HepG2 (cell line): Measurements from ENCODE around the gene TRPT1. TPM values are rescaled to one million over a fixed set of nuclear protein-coding genes. Genes with fewer than 3 reads are reported as not detected.
A peak's percentile ranks its signal among the peaks of the same experiment; 100 is the strongest.

Experiments used
- ERF ChIP-seq: IDR thresholded peaks from 2 replicates; pipeline ENCODE4 v1.6.1; 2018; ENCODE audit warnings: missing biosample characterization, missing genetic modification reagents
- ETV5 ChIP-seq: IDR thresholded peaks from 2 replicates; pipeline ENCODE4 v1.6.1; 2018; ENCODE audit warnings: missing biosample characterization, missing genetic modification reagents, inconsistent platforms, borderline replicate concordance
- GPN1 ChIP-seq: sonication (generic); formaldehyde crosslinking; IDR thresholded peaks from 2 replicates; pipeline ENCODE4 v1.5.1; 2020; ENCODE audit warnings: missing genetic modification reagents, borderline replicate concordance
- HDAC1 ChIP-seq: sonication (generic); formaldehyde crosslinking; IDR thresholded peaks from 2 replicates; pipeline ENCODE4 v1.5.1; 2020; ENCODE audit warnings: mild to moderate bottlenecking, missing genetic modification reagents
- HNRNPL ChIP-seq: fragments of 200-400 bp; formaldehyde crosslinking; IDR thresholded peaks from 2 replicates; pipeline ENCODE4 v1.6.1; 2017; ENCODE audit warnings: mild to moderate bottlenecking, low read depth, low read length
- RAD21 ChIP-seq: fragments of 450-650 bp; formaldehyde crosslinking; IDR thresholded peaks from 2 replicates; pipeline ENCODE4 v1.5.0; 2020; ENCODE audit warnings: mild to moderate bottlenecking
- RBFOX2 ChIP-seq: fragments of 200-400 bp; formaldehyde crosslinking; IDR thresholded peaks from 2 replicates; pipeline ENCODE4 v1.6.1; 2017; ENCODE audit warnings: low read depth, mild to moderate bottlenecking, low read length
- RFX1 ChIP-seq: fragments of 450-650 bp; IDR thresholded peaks from 2 replicates; pipeline ENCODE4 v1.6.1; 2017
- SP1 ChIP-seq, 2 experiments: fragments of 450-650 bp in 1 of 2; sonication (generic) in 1 of 2; formaldehyde crosslinking in 1 of 2; IDR thresholded peaks; 2 replicates each; pipeline versions ENCODE4 v1.4.0 to v1.6.1; 2016 to 2020; ENCODE audit warnings: missing genetic modification reagents in 1 of 2
- TCF12 ChIP-seq, 2 experiments: fragments of 450-650 bp in 1 of 2; sonication (generic) in 1 of 2; formaldehyde crosslinking in 1 of 2; IDR thresholded peaks; 2 replicates each; pipeline versions ENCODE4 v1.6.1 to v1.8.0; 2017 to 2022; ENCODE audit warnings: antibody characterized with exemption in 1 of 2, mild to moderate bottlenecking in 1 of 2, missing genetic modification reagents in 1 of 2, moderate library complexity in 1 of 2
- ZFYVE20 ChIP-seq: sonication (generic); formaldehyde crosslinking; IDR thresholded peaks from 2 replicates; pipeline ENCODE4 v1.8.0; 2023; ENCODE audit warnings: low read depth, mild to moderate bottlenecking, moderate library complexity, missing genetic modification reagents, borderline replicate concordance
- ZNF263 ChIP-seq: sonication (generic); formaldehyde crosslinking; IDR thresholded peaks from 2 replicates; pipeline ENCODE4 v1.4.0; 2020; ENCODE audit warnings: missing genetic modification reagents
- ZNF441 ChIP-seq: sonication (generic); formaldehyde crosslinking; IDR thresholded peaks from 2 replicates; pipeline ENCODE4 v1.7.0; 2021; ENCODE audit warnings: missing genetic modification reagents, borderline replicate concordance
- ZNF460 ChIP-seq: sonication (generic); formaldehyde crosslinking; IDR thresholded peaks from 2 replicates; pipeline ENCODE4 v1.5.1; 2020; ENCODE audit warnings: missing genetic modification reagents, mild to moderate bottlenecking, borderline replicate concordance
- ZNF577 ChIP-seq: sonication (generic); formaldehyde crosslinking; IDR thresholded peaks from 2 replicates; pipeline ENCODE4 v1.4.0; 2020; ENCODE audit warnings: mild to moderate bottlenecking, low read depth, missing genetic modification reagents, borderline replicate concordance
- ZNF615 ChIP-seq: sonication (generic); formaldehyde crosslinking; IDR thresholded peaks from 2 replicates; pipeline ENCODE4 v1.5.0; 2020; ENCODE audit warnings: mild to moderate bottlenecking, missing genetic modification reagents, borderline replicate concordance
- ZNF670 ChIP-seq: sonication (generic); formaldehyde crosslinking; IDR thresholded peaks from 2 replicates; pipeline ENCODE4 v1.8.0; 2022; ENCODE audit warnings: mild to moderate bottlenecking, missing genetic modification reagents, borderline replicate concordance
- ZNF780A ChIP-seq: sonication (generic); formaldehyde crosslinking; IDR thresholded peaks from 2 replicates; pipeline ENCODE4 v1.8.0; 2022; ENCODE audit warnings: mild to moderate bottlenecking, missing genetic modification reagents, moderate library complexity
- ZSCAN21 ChIP-seq: sonication (generic); formaldehyde crosslinking; IDR thresholded peaks from 2 replicates; pipeline ENCODE4 v1.8.0; 2022; ENCODE audit warnings: mild to moderate bottlenecking, missing genetic modification reagents, moderate library complexity, borderline replicate concordance
- polyA plus RNA-seq, 8 experiments: library from polyadenylated mRNA; depleted of rRNA in 3 of 8; stranded (reverse) in 7 of 8; unstranded in 1 of 8; fragments of >200 nt; fragmentation: Illumina TruSeq in 4 of 8; extraction: Trizol in 4 of 8; gene quantifications; 2 replicates each; pipeline versions ENCODE4 v1.2.1 to v1.2.3, GENCODE V29; 2011 to 2016; ENCODE audit warnings: low read depth in 4 of 8, missing spikeins in 1 of 8, mixed read lengths in 1 of 8; ENCODE audit not compliant: insufficient read depth in 1 of 8
- total RNA-seq, 5 experiments: library from RNA; depleted of rRNA; stranded (reverse); fragments of >200 nt; fragmentation: Illumina TruSeq; extraction: Trizol; gene quantifications; 2 replicates each; pipeline ENCODE4 v1.2.3, GENCODE V29; 2016; ENCODE audit warnings: low read depth in 1 of 5
- TF ChIP-seq, protein P1 (sequence below): IDR thresholded peaks from 2 replicates; pipeline ENCODE4 v1.6.1; 2012; ENCODE audit warnings: inconsistent platforms
- TF ChIP-seq, protein P2 (sequence below): IDR thresholded peaks from 2 replicates; pipeline ENCODE4 v1.6.1; 2018; ENCODE audit warnings: missing genetic modification reagents
- TF ChIP-seq, protein P3 (sequence below): sonication (generic); formaldehyde crosslinking; IDR thresholded peaks from 2 replicates; pipeline ENCODE4 v1.4.0; 2020; ENCODE audit warnings: low read depth, missing genetic modification reagents
- TF ChIP-seq, protein P4 (sequence below): sonication (generic); formaldehyde crosslinking; IDR thresholded peaks from 2 replicates; pipeline ENCODE4 v1.5.0; 2020; ENCODE audit warnings: missing genetic modification reagents, mild to moderate bottlenecking, borderline replicate concordance
- TF ChIP-seq, protein P5 (sequence below), 2 experiments: fragments of 450-650 bp in 1 of 2; sonication (generic) in 1 of 2; formaldehyde crosslinking; IDR thresholded peaks; 2 replicates each; pipeline versions ENCODE4 v1.5.0 to v1.8.0; 2020 to 2022; ENCODE audit warnings: mild to moderate bottlenecking in 1 of 2, missing genetic modification reagents in 1 of 2

Gene TRPT1
- total and polyA plus RNA-seq, 2 of the 13 experiments (the other 11 are each of a cell fraction or from before 2014, with no cell fraction given), result 24.8 to 40.7 TPM

DNA sequence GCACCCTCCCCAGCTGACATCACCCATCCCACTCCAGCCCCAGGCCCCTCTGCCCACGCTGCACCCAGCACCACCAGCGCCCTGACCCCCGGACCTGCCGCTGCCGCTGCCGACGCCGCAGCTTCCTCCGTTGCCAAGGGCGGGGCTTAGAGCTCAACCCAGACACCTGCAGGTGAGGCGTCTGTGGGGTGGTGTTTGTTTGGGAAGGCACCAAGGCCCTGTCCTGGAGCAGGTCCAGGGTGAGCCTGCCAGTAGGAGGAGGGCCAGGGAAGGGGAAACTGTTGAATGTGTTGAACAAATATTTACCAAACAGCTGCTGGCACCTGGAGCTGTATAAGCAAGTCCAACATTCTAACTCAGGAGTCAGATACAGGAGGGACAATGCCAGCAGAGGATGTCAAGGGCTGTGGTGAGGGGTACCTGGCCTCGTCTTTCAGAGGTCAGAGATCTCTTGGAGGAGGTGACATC is 11.5 kb upstream of the TRPT1 start (continued):
- TF ChIP-seq SP1 (IDR thresholded peaks at IDR 0.05), result no peak
- 0 out of 2 replicates have a peak, but pooled peaks have one; percentile 28 for TF ChIP-seq SP1 (CRISPR knock-in tag; IDR thresholded peaks at IDR 0.05)
- TF ChIP-seq ZNF577 (CRISPR knock-in tag), result no peak
- TF ChIP-seq ZSCAN21 (CRISPR knock-in tag), result no peak
- TF ChIP-seq, protein P1, sequence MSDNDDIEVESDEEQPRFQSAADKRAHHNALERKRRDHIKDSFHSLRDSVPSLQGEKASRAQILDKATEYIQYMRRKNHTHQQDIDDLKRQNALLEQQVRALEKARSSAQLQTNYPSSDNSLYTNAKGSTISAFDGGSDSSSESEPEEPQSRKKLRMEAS, result peak; percentile 65
- TF ChIP-seq ERF, result peak; percentile 87; the same call in 1 of the 2 replicates
- TF ChIP-seq, protein P2, sequence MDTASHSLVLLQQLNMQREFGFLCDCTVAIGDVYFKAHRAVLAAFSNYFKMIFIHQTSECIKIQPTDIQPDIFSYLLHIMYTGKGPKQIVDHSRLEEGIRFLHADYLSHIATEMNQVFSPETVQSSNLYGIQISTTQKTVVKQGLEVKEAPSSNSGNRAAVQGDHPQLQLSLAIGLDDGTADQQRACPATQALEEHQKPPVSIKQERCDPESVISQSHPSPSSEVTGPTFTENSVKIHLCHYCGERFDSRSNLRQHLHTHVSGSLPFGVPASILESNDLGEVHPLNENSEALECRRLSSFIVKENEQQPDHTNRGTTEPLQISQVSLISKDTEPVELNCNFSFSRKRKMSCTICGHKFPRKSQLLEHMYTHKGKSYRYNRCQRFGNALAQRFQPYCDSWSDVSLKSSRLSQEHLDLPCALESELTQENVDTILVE (CRISPR knock-in tag), result peak; percentile 72
- TF ChIP-seq ETV5, result peak; percentile 62; the same call in 1 of the 2 replicates
- TF ChIP-seq GPN1 (CRISPR knock-in tag), result no peak
- TF ChIP-seq ZNF780A (CRISPR knock-in tag), result 0 out of 2 replicates have a peak, but pooled peaks have one; percentile 42
- no peak for TF ChIP-seq ZNF460 (CRISPR knock-in tag)
- TF ChIP-seq ZNF263, result 0 out of 2 replicates have a peak, but pooled peaks have one; percentile 38
- no peak for TF ChIP-seq ZNF615 (CRISPR knock-in tag)
- TF ChIP-seq, protein P3, sequence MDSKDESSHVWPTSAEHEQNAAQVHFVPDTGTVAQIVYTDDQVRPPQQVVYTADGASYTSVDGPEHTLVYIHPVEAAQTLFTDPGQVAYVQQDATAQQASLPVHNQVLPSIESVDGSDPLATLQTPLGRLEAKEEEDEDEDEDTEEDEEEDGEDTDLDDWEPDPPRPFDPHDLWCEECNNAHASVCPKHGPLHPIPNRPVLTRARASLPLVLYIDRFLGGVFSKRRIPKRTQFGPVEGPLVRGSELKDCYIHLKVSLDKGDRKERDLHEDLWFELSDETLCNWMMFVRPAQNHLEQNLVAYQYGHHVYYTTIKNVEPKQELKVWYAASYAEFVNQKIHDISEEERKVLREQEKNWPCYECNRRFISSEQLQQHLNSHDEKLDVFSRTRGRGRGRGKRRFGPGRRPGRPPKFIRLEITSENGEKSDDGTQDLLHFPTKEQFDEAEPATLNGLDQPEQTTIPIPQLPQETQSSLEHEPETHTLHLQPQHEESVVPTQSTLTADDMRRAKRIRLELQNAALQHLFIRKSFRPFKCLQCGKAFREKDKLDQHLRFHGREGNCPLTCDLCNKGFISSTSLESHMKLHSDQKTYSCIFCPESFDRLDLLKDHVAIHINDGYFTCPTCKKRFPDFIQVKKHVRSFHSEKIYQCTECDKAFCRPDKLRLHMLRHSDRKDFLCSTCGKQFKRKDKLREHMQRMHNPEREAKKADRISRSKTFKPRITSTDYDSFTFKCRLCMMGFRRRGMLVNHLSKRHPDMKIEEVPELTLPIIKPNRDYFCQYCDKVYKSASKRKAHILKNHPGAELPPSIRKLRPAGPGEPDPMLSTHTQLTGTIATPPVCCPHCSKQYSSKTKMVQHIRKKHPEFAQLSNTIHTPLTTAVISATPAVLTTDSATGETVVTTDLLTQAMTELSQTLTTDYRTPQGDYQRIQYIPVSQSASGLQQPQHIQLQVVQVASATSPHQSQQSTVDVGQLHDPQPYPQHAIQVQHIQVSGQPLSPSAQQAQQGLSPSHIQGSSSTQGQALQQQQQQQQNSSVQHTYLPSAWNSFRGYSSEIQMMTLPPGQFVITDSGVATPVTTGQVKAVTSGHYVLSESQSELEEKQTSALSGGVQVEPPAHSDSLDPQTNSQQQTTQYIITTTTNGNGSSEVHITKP (CRISPR knock-in tag), result peak; percentile 85
- TF ChIP-seq, protein P4, sequence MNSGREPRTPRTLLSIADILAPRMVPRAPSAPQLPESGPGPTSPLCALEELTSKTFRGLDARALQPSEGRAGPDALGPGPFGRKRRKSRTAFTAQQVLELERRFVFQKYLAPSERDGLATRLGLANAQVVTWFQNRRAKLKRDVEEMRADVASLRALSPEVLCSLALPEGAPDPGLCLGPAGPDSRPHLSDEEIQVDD (CRISPR knock-in tag), result no peak
- no peak for TF ChIP-seq ZNF670 (CRISPR knock-in tag)
- peak; percentile 70 for TF ChIP-seq RFX1
- TF ChIP-seq ZFYVE20, result no peak
- TF ChIP-seq, protein P5, sequence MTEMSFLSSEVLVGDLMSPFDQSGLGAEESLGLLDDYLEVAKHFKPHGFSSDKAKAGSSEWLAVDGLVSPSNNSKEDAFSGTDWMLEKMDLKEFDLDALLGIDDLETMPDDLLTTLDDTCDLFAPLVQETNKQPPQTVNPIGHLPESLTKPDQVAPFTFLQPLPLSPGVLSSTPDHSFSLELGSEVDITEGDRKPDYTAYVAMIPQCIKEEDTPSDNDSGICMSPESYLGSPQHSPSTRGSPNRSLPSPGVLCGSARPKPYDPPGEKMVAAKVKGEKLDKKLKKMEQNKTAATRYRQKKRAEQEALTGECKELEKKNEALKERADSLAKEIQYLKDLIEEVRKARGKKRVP (CRISPR knock-in tag; IDR thresholded peaks at IDR 0.05), result peak in 1 of 2 experiments; percentile 50; a peak in 1 of 4 replicates
- TF ChIP-seq RAD21 (CRISPR knock-in tag), result no peak
- no peak for TF ChIP-seq TCF12 (IDR thresholded peaks at IDR 0.05)
- TF ChIP-seq TCF12 (CRISPR knock-in tag; IDR thresholded peaks at IDR 0.05), result no peak
- peak; percentile 84 for TF ChIP-seq HDAC1 (CRISPR knock-in tag)
- 0 out of 2 replicates have a peak, but pooled peaks have one; percentile 37 for TF ChIP-seq RBFOX2
- no peak for TF ChIP-seq ZNF441 (CRISPR knock-in tag)
- TF ChIP-seq HNRNPL, result peak; percentile 77
